Measurements from ENCODE around the gene SLC26A6. TPM values are rescaled to one million over a fixed set of nuclear protein-coding genes. Genes with fewer than 3 reads are reported as not detected.

SLC26A6 gene
- total and polyA plus RNA-seq, 2 of the 13 experiments (the other 11 are each of a cell fraction or from before 2014, with no cell fraction given) = 40.7 to 184 TPM

- TF ChIP-seq LBX2 (CRISPR knock-in tag; IDR thresholded peaks at IDR 0.05; ENCODE audit: borderline replicate concordance) (no peak), ZNF580 (CRISPR knock-in tag; IDR thresholded peaks at IDR 0.05; ENCODE audit: borderline replicate concordance, low read depth) (no peak; the same call in 1 of the 2 replicates), ZNF746 (CRISPR knock-in tag; IDR thresholded peaks at IDR 0.05) (no peak), ZNF609 (CRISPR knock-in tag; IDR thresholded peaks at IDR 0.05; ENCODE audit: borderline replicate concordance) (peak; percentile 46; the same call in 1 of the 2 replicates), HNF1A (IDR thresholded peaks at IDR 0.05; ENCODE audit: low read depth) (0 out of 2 replicates have a peak, but pooled peaks have one; percentile 16), HNF1A (CRISPR knock-in tag; IDR thresholded peaks at IDR 0.05; ENCODE audit: borderline replicate concordance) (peak; percentile 51; the same call in 1 of the 2 replicates), PHF21A (CRISPR knock-in tag; IDR thresholded peaks at IDR 0.05) (peak; percentile 81), PRDM4 (CRISPR knock-in tag; IDR thresholded peaks at IDR 0.05; ENCODE audit: borderline replicate concordance) (no peak), SUZ12 (IDR thresholded peaks at IDR 0.05; ENCODE audit: low read depth, low read length) (no peak), SMC3 (IDR thresholded peaks at IDR 0.05; ENCODE audit: low read length) (no peak), ZBTB38 (CRISPR knock-in tag; IDR thresholded peaks at IDR 0.05) (no peak), RBM22 (optimal IDR thresholded peaks at IDR 0.05; ENCODE audit: low read length) (peak; percentile 85), ZNF773 (CRISPR knock-in tag; IDR thresholded peaks at IDR 0.05; ENCODE audit: borderline replicate concordance) (no peak), ZNF513 (CRISPR knock-in tag; conservative IDR thresholded peaks at IDR 0.05) (no peak)
Observed at GRCh38 chr3:48663489-48664312, 28.4 kb upstream of the SLC26A6 start (continued).

Measured in HepG2 (cell line).